ENCODE measurements around the gene PEX10.

Gene PEX10

GRCh38 chr1:2432441-2432844 is 20.1 kb upstream of the PEX10 start:
- no peak overlapping the region for H3K4me3 ChIP-seq (ENCODE audit: low read depth, low read length)
- no peak for TF ChIP-seq CTCF (IDR thresholded peaks at IDR 0.05; ENCODE audit: insufficient read depth, low read depth, low read length, missing control alignments)
- no peak for DNase-seq (ENCODE audit: low read depth)

GRCh38 chr1:2431518-2431917 is 19.2 kb upstream of the PEX10 start:
- no peak for DNase-seq (ENCODE audit: low read depth)
- H3K4me3 ChIP-seq (ENCODE audit: low read depth, low read length), result no peak overlapping the region
- TF ChIP-seq CTCF (IDR thresholded peaks at IDR 0.05; ENCODE audit: insufficient read depth, low read depth, low read length, missing control alignments), result no peak

- no peak overlapping the region for H3K4me3 ChIP-seq (ENCODE audit: low read depth, low read length)
- no peak for DNase-seq (ENCODE audit: low read depth)
- TF ChIP-seq CTCF (IDR thresholded peaks at IDR 0.05; ENCODE audit: insufficient read depth, low read depth, low read length, missing control alignments), result no peak
Observed at GRCh38 chr1:2431103-2431502, 18.7 kb upstream of the PEX10 start.

DNA sequence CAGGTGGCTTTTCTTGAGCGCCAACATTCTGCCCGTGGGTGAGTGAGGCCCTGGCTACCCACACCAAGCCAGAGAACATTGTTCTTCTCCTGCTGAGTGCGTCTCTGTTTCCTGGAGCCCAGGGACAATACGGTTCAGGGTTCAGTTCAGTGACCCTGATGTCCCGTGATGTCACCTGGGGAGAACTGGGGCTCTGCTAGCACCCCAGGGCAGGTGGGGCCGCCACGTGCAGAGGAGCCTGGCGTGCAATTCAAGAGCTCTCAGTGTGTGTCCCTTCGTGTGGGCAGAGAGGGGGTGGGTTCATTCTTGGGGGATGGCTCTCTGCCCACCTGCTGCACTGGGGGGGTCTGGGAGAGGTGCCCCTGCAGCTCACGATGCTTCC is 18.2 kb upstream of the PEX10 start:
- no peak for DNase-seq (ENCODE audit: low read depth)
- no peak overlapping the region for H3K4me3 ChIP-seq (ENCODE audit: low read depth, low read length)
- TF ChIP-seq CTCF (IDR thresholded peaks at IDR 0.05; ENCODE audit: insufficient read depth, low read depth, low read length, missing control alignments), result no peak

DNA sequence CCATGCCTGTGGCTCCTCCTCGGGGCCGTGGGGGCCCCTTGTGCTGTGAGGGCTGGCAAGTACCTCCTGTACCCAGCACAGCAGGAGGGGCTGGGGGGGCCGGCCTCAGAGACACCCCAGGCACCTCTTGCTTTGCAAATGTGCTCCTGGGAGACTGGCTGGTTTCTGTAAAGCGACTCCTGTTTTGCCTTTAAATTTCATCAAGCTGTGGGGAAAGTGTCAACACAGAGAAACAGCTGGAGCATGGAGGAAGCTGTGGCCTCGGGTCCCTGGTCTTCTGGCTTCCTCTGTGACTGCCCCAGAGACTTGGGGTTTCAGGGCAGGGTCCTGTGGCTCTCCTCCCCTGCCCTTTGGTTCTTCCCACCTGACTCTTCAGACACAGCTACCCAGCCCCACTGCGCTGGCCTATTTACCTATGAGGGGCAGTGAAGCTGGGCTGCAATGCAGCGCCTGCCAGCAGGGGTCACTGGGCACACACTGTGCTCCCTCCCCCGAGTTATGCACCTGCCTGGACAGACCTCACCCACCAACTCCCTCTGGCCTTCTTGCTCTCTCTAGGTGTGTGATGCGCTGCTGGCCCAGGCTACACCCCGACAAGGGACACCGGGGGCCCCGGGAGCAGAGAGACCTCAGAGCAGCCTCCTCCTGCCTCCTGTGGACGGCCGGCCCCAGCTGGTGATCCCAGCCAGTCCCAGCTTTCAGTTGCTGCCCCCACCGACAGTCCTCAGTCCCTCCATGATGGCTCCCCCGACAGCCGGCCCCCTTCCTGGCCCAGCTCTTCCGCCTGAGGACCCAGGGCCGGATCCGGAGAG is 17.6 kb upstream of the PEX10 start:
- peak; percentile 45 for DNase-seq (ENCODE audit: low read depth)
- peak; percentile 51 for TF ChIP-seq CTCF (IDR thresholded peaks at IDR 0.05; ENCODE audit: insufficient read depth, low read depth, low read length, missing control alignments)
- H3K4me3 ChIP-seq (ENCODE audit: low read depth, low read length), result no peak overlapping the region

DNA sequence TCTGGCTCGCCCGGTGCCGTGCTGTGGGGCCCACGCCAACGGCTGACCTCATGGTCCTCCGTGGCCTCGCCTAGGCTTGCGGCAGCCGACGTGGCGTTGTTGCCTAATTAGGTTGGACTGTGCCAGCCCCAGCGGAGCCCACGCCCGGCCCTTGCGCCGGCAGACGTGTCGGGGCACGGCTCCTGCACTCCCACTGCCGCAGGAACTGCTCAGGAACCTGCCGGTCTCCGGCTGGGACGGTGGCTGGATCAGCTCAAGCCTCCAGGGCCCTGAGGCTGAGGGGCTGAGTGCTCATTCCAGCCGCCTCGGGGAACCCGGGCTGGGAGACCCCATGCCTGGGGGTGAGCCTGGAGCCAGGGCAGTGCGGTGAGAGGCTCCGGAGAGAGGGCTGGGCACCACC is 16.1 kb upstream of the PEX10 start:
- TF ChIP-seq CTCF (IDR thresholded peaks at IDR 0.05; ENCODE audit: insufficient read depth, low read depth, low read length, missing control alignments), result no peak
- DNase-seq (ENCODE audit: low read depth), result no peak
- H3K4me3 ChIP-seq (ENCODE audit: low read depth, low read length), result no peak overlapping the region

DNA sequence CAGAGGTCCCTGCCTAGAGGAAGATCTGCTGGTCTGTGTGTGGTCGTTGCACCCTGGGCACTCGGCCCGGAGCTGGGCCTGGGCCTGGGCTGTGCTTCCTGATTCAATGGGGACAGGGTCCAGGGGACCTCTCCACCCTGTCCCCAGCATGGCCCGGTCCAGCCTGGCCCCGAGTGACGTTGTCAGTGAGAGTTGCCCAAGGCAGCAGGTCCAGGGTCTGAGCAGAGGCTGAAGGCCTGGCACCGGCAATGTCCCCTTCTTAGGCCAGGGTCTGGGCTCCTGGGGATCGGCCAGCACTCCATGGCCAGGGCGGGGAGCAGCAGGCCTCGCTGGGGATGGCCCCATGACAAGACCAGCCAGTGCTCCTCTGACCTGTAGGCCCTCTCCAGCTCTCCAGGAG is 15.6 kb upstream of the PEX10 start:
- TF ChIP-seq CTCF (IDR thresholded peaks at IDR 0.05; ENCODE audit: insufficient read depth, low read depth, low read length, missing control alignments), result no peak
- DNase-seq (ENCODE audit: low read depth), result no peak
- H3K4me3 ChIP-seq (ENCODE audit: low read depth, low read length), result no peak overlapping the region

All from GM12865 (cell line).